DND-41 (cell line): ENCODE measurements around the gene ADSS1.

Source experiments
- ATAC-seq: fragments of 200-7000 bp; cut with Tn5 transposase; 3 replicates; pipeline ENCODE4 v1.9.1; 2021; ENCODE audit warnings: low read depth; ENCODE audit not compliant: insufficient read depth
- DNase-seq: peaks from one replicate; pipeline ENCODE4 v3.0.0-alpha.2; 2020
- H2AFZ ChIP-seq: 2 replicates; pipeline ENCODE4 v1.6.0; 2012; ENCODE audit warnings: low read depth, low read length
- H3K27ac ChIP-seq: 2 replicates; pipeline ENCODE4 v1.5.1; 2012; ENCODE audit warnings: low read length, inconsistent platforms
- H3K27me3 ChIP-seq: fragments of 200-600 bp; sonication (generic); 2 replicates; pipeline ENCODE4 v1.6.0; 2012; ENCODE audit warnings: low read length, mild to moderate bottlenecking, inconsistent platforms; ENCODE audit not compliant: insufficient read depth, poor library complexity
- H3K36me3 ChIP-seq: 2 replicates; pipeline ENCODE4 v1.5.1; 2012; ENCODE audit warnings: low read length, inconsistent platforms; ENCODE audit not compliant: insufficient read depth
- H3K4me1 ChIP-seq: 2 replicates; pipeline ENCODE4 v1.5.1; 2012; ENCODE audit warnings: mild to moderate bottlenecking, low read length; ENCODE audit not compliant: insufficient read depth
- H3K4me2 ChIP-seq: 2 replicates; pipeline ENCODE4 v1.6.0; 2012; ENCODE audit warnings: mild to moderate bottlenecking, moderate library complexity, low read length, inconsistent platforms; ENCODE audit not compliant: insufficient read depth
- H3K4me3 ChIP-seq, 2 experiments: fragments of 200-600 bp in 1 of 2; shearing (Covaris generic) in 1 of 2; 2 replicates each; pipeline ENCODE4 v1.5.1; 2012 to 2016; ENCODE audit warnings: inconsistent platforms in 2 of 2, low read length in 2 of 2, mild to moderate bottlenecking in 2 of 2, low read depth in 1 of 2, moderate library complexity in 1 of 2
- H3K79me2 ChIP-seq: 2 replicates; pipeline ENCODE4 v1.6.0; 2012; ENCODE audit warnings: low read length, inconsistent platforms; ENCODE audit not compliant: insufficient read depth
- H3K9ac ChIP-seq: 2 replicates; pipeline ENCODE4 v1.6.0; 2012; ENCODE audit warnings: low read depth, mild to moderate bottlenecking, inconsistent platforms, low read length, moderate library complexity
- H3K9me3 ChIP-seq: 2 replicates; pipeline ENCODE4 v1.5.1; 2012; ENCODE audit warnings: low read length, moderate library complexity, mild to moderate bottlenecking, inconsistent platforms; ENCODE audit not compliant: insufficient read depth, severe bottlenecking
- H4K20me1 ChIP-seq: 2 replicates; pipeline ENCODE4 v1.6.0; 2012; ENCODE audit warnings: low read length; ENCODE audit not compliant: insufficient read depth
- CTCF ChIP-seq: IDR thresholded peaks from 2 replicates; pipeline ENCODE4 v1.5.1; 2012; ENCODE audit warnings: borderline replicate concordance, low read length, moderate library complexity, mild to moderate bottlenecking; ENCODE audit not compliant: poor library complexity, severe bottlenecking; ENCODE audit errors: extremely low read depth
- EZH2 ChIP-seq: IDR thresholded peaks from 3 replicates; pipeline ENCODE4 v1.6.1; 2012; ENCODE audit warnings: borderline replicate concordance, low read depth, mild to moderate bottlenecking, moderate library complexity, low read length, inconsistent platforms; ENCODE audit not compliant: severe bottlenecking

Gene ADSS1

GRCh38 chr14:104792101-104792884 is 68.3 kb downstream of the ADSS1 start:
- H3K36me3 ChIP-seq = peaks cover 67% of the 10 kb centered on the region
- TF ChIP-seq EZH2 (no peak), CTCF (no peak)
- DNase-seq = no peak

GRCh38 chr14:104792945-104793702 is 69.1 kb downstream of the ADSS1 start:
- Histone ChIP-seq H3K4me2 (peak overlapping the region; percentile 98), H3K79me2 (peaks cover 72% of the 10 kb centered on the region), H3K9ac (peak overlapping the region; percentile 95), H3K4me1 (peaks cover 44% of the 10 kb centered on the region), H3K36me3 (peaks cover 59% of the 10 kb centered on the region), H4K20me1 (peaks cover 67% of the 10 kb centered on the region), H3K27me3 (no peaks in the 10 kb centered on the region), H3K4me3 (peak overlapping the region in 1 of 2 experiments; percentile 87; a peak in 2 of 4 replicates), H3K27ac (peak overlapping the region; percentile 75; the same call in 1 of the 2 replicates), H3K9me3 (no peaks in the 10 kb centered on the region), H2AFZ (no peak overlapping the region)
- ATAC-seq (no peak), DNase-seq (no peak)
- TF ChIP-seq CTCF (no peak), EZH2 (no peak)

More at GRCh38 chr14:104792101-104792884, 68.3 kb downstream of the ADSS1 start:
- H3K9me3 ChIP-seq = no peaks in the 10 kb centered on the region
- ATAC-seq = no peak
- H3K9ac ChIP-seq = peak overlapping the region; percentile 95; the same call in 1 of the 2 replicates
- peaks cover 75% of the 10 kb centered on the region for H4K20me1 ChIP-seq
- H3K27me3 ChIP-seq = no peaks in the 10 kb centered on the region
- H2AFZ ChIP-seq = no peak overlapping the region
- H3K4me1 ChIP-seq = peaks cover 44% of the 10 kb centered on the region
- H3K4me2 ChIP-seq = peak overlapping the region; percentile 98
- 0 out of 2 replicates have a peak overlapping the region, but pooled peaks have one; percentile 22 for H3K27ac ChIP-seq
- peak overlapping the region in 1 of 2 experiments; percentile 87; a peak in 1 of 4 replicates for H3K4me3 ChIP-seq
- H3K79me2 ChIP-seq = peaks cover 80% of the 10 kb centered on the region

DNA sequence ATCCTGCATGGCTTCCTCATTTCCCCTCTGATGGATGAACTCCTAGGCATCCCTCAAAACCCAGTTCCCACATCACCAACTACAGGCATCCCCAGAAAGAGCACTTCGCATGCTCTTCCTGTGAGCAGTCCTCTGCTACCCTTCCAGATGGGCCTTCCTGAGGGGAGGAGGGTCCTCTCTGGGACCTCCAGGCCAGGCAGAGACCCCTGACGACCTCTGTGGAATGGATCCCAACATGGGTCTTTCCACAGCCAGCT is 69.6 kb downstream of the ADSS1 start:
- Histone ChIP-seq H3K4me3 (peak overlapping the region in 1 of 2 experiments; percentile 87; a peak in 3 of 4 replicates), H3K9ac (peak overlapping the region; percentile 95), H3K79me2 (peaks cover 67% of the 10 kb centered on the region), H3K27ac (peak overlapping the region; percentile 75; the same call in 1 of the 2 replicates), H3K4me1 (peaks cover 44% of the 10 kb centered on the region), H3K9me3 (no peaks in the 10 kb centered on the region), H3K4me2 (peak overlapping the region; percentile 98), H3K36me3 (peaks cover 54% of the 10 kb centered on the region), H4K20me1 (peaks cover 62% of the 10 kb centered on the region), H2AFZ (no peak overlapping the region), H3K27me3 (no peaks in the 10 kb centered on the region)
- DNase-seq (no peak), ATAC-seq (no peak)
- TF ChIP-seq EZH2 (no peak), CTCF (no peak)
